Stimulated activated CD4-positive, alpha-beta T cell treated with anti-CD3 and anti-CD28 coated beads, Interleukin-12 subunit alpha, Interleukin-12 subunit beta, amount 100 ng/mL, for 24 hours (primary cell): ENCODE data around the gene MMP7.
"Not testable (repeated sequence)": the region's sequence is repeated elsewhere in the genome, so short reads cannot be mapped to it uniquely, and the experiment has no call there.

ENCODE experiments used
- DNase-seq, 2 experiments: peaks; one replicate each; pipeline ENCODE4 v3.0.0-alpha.2; 2020; ENCODE audit warnings: low read depth in 2 of 2

Gene MMP7

DNA sequence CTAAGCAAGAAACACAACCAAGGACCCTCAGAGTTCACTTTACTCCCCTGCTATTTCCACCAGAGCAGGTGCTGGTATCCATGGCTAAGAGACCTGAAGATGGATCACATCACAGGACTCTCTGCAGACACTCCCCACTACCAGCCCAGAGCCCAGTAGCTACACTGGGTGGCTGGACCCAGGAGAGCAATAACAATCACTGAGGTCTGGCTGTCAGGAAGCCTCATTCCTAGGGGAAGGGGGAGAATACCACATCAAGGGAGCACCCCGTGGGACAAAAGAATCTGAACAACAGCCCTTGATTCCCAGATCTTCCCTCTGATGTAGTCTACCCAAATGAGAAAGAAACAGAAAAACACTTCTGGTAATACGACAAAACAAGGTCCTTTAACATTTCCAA is 9.0 kb upstream of the MMP7 start:
- no peak for DNase-seq

DNA sequence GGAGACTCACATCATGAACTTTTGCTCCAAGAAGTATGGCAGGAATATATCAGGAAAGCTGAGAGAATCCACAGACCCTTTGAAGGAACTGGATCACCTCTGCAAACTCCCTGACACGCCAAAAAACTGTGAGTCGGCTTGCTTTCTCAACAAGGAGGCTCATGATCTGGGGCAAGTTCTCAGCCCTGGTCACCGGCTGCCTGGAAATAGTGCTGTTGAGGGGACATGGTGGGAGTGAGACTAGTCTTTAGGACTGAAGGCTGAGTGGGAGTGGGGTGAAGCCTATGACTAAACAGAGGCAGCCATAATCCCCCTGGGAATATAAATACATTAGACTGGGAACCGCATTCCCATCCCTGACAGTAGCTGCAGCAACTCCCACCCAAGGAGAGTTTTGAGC is 8.4 kb upstream of the MMP7 start:
- no peak for DNase-seq

DNA sequence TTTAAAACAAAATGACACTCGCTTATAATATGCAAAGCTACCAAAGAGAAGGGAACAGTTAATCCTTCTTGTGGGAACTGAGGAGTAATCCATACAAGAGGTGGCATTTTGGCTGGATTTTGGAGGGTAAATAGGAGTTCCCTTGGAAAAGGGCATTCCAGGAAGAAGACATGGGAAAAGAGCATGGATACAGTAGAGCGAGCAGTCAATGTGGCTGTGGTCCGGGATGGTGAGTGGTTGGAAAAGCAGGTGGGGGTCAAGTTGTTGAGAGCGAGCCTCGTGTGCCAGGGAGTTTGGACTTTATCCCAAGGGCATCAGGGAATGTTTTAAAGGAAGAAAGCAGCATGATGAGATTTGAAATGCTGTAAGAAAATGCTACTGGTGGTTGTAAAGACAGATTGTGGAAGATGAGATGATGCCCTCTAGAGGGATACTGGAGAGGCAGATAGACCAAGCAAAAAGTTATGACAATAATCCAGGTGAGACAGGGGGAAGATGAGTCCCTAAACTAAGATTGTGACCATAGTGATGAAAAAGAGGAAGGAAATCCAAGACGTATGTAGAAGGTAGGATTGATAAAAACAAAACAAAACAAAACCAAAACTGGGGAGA is 3.8 kb upstream of the MMP7 start:
- DNase-seq = no peak

DNA sequence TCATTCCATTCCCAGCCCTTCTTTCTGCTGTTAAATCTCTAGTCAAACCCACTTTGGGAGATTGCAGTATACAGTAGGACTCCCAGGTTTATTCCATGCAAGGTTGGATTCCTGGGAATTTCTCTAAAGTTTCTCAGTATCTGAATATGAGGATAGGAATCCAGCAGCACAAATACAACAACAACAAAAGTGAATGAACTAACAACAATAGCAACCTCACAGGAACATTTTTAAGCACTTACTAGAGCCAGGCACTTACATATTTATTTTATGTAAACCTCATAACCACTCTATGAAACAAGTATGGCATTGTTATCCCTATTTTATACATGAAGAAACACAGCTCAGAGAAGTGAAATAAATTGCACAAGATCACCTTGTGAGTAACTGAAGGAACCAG is 1.9 kb downstream of the MMP7 start:
- no peak for DNase-seq

DNA sequence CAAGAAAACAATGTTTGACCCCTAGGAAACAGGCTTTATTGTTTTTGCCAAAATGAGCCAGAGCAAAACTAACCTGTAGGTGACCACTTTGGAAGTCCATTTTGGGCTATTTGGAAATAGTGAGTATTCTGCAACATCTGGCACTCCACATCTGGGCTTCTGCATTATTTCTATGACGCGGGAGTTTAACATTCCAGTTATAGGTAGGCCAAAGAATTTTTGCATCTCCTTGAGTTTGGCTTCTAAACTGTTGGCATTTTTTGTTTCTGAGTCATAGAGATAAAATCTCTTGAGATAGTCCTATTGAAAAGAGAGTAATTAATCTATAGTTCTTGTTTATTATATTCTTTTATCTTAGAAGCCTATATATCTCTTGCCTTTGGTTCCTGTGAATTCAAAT is 2.9 kb downstream of the MMP7 start:
- DNase-seq = no peak

DNA sequence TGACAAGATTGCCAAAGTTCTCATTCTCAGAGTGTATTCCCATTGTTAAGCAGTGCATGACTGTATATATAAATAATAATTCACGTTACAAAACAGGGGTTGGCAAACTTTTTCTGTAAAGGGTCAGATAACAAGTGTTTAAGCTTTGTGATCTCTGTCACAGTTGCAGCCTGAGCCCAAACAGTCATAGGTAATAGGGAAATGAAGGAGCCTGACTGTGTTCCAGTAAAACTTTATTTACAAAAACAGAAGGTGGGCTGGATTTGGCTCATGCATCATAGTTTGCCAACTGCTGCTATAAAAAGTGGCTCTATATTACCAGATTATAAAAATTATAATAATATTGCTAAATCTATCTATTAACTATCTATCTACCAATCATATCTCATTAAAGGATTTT is 3.5 kb downstream of the MMP7 start:
- no peak for DNase-seq

DNA sequence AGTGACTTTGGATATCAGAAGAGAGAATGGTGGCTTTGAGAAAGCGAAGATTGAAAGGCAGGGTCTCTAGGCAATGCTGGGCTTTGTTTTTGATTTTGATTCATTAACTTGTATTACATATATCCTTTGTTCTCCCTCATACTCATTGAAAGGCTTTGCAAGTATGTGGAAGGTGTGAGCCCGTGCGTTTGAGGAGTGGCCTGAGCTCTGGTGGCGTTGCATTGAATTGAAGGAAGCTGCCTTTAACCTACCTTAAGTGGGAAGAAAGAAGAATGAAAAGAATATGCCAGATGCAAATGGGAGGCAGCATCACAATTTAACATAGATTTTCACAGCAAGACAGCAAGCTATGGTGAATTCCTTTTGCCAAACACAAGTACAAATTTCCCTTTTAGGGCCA is 6.7 kb downstream of the MMP7 start:
- DNase-seq = no peak

DNA sequence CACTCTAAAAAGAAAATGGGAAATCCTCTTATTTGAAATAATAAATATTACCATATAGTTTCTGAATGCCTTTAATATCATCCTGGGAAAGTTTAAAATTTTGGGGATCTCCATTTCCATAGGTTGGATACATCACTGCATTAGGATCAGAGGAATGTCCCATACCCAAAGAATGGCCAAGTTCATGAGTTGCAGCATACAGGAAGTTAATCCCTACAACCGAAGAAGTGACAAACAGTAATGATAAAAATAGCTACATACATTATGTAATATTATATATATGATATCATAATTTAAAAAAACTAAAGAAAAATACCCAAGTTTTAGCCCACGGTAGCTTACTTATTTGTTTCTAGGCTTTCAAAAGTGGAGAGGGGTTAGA is 7.4 kb downstream of the MMP7 start:
- DNase-seq = no peak

DNA sequence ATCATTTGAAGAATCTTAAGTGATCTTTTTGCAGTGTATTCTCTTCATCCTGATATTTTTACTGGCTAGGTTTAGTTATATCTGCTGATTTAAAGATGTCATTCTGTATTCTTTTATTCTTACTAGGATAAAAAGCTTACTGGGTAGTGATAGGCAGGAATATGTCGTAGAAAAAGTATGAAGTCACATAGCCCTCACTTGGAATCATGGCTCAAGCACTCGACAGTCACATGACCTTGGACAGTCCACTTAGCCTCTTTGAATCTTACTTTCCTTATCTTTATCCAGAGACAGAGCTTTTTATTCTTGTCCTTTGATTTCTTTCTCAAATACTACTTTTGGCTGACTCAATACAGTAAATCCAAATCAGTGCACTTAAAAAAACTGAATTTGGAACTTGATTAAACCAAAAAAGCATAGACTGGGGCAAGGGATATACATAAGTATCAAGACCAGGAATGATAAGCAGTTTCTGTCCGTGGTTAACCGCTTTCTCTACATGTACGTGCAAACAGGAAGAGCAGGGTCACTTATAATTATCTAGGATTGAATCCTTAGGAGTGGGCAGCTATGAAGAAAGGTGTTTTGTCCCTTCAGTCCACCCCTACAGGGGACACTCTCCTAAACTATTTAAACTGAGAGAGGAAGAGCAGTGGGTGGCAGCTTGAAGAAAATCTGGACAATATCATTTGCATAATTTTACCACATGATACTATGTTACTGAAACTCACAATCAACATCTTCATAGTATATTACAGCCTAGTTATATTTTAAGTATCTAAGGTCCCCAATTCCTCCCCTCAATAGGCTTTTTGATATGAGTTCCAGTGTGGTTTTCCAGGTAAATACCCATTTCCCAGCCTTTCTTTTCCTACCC is 8.0 kb downstream of the MMP7 start:
- no peak for DNase-seq

DNA sequence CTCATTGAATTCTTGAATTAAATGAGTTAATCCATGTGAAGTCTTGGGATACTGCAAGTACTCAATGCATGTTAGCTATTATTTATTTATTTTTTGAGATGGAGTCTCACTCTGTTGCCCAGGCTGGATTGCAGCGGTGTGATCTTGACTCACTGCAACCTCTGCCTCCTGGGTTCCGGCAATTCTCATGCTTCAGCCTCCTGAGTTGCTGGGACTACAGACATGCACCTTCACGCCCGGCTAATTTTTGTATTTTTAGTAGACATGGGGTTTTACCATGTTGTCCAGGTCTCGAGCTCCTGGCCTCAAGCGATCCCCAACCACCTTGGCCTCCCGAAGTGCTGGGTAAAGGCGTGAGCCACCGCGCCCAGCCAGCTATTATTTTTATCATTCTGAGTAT is 9.4 kb downstream of the MMP7 start:
- DNase-seq = no peak

DNA sequence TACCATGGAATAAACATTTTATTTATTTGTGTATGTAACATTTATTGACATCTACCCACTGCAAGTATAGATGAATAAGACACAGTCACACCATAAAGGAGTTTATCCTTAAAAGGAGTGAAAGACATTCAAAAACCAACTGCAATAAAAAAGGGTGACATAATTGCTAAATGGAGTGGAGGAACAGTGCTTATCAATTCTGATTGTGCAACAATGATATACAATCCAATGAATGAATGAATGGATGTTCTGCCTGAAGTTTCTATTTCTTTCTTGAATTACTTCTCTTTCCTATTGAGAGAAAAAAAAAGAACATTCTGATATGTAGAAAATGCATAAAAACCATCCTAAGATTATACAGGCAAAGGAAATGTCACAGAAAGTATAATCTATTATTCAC is 10.0 kb downstream of the MMP7 start:
- no peak for DNase-seq

DNA sequence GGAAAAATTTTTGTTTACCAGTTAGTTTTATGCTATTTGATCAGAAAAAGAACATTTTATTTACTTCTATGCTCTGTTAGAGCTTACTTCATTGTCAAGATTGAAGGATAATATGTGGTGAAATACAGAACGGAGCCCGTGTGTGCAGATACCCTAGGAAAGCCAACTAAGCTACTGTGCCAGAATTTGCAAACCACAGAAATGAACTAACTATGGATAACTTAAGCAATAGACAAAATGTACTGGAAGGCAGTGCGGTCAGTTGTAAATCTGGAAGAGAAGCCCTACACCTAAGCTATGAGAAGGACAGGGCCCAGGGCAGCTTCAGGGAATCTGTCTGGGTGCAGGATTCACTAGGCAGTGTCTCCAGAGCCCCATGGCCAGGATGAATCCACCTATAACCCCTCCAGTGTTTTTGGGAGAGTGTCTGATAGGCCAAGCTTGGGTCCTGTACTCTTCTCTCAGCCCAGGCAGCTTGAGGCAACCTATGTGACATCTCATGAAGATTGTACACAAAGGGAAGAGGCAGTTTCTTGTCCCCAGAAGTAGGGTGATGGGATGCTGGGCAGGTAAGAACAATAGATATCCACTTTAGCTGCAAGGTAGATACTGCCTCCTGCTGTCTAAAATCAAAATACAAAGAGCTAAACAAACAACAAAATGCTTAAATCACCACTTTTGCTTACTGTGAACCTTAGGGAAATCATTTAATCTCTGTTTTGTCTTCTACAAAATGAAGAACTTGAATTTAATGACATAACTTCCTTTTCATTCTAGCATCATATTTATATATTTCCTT is 12.1 kb downstream of the MMP7 start:
- DNase-seq = no peak

DNA sequence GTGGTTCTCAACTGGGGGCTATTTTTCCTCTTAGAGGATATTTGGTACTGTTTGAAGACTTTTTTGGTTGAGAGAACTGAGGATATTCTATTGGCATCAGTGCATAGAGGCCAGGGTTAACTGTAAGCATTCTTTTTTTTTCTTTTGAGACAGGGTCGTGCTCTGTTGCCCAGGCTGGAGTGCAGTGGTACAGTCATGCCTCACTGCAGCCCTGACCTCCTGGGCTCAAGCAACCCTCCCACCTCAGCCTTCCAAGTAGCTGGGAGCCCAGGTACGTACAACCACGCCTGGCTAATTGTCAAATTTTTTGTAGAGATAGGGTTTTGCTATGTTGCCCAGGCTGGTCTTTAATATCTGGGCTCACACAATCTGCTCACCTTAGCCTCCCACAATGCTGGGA is 12.9 kb downstream of the MMP7 start:
- no peak for DNase-seq

DNA sequence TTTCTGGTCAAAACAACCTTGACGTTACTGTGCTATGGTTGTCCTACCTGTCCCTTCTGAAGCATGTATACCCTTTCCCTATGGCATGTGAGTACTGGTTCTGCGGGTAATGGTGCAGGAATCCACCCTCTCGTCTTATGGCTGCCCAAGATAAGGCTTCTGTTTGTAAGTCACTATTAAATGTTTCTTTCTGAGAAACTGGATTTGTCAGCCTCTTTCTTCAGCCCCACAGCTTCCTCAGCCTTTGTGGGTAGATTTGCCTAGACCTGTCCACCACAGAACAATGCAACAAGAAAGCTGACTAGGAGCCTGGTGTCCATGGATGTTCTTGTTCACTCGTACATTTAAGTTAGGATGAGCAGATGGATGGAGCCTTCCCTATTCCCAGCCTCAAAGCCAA is 14.4 kb downstream of the MMP7 start:
- DNase-seq = no peak

DNA sequence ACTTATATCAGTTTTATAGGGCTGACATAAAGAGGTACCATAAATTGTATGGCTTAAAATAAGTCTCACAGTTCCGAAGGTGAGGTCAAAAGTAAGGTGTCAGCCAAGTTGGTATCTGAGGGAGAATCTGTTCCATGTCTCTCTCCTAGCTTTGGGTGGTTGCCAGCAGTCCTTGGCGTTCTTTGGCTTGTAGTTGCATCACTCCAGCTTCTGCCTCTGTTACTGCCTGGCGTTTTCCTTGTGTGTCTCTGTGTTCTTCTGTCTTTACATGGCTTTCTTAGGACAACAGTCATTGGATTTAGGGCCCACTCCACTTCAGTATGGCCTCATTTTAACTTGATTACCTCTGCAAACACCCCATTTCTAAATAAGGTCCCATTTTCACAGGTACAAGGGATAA is 16.7 kb downstream of the MMP7 start:
- DNase-seq = no peak

DNA sequence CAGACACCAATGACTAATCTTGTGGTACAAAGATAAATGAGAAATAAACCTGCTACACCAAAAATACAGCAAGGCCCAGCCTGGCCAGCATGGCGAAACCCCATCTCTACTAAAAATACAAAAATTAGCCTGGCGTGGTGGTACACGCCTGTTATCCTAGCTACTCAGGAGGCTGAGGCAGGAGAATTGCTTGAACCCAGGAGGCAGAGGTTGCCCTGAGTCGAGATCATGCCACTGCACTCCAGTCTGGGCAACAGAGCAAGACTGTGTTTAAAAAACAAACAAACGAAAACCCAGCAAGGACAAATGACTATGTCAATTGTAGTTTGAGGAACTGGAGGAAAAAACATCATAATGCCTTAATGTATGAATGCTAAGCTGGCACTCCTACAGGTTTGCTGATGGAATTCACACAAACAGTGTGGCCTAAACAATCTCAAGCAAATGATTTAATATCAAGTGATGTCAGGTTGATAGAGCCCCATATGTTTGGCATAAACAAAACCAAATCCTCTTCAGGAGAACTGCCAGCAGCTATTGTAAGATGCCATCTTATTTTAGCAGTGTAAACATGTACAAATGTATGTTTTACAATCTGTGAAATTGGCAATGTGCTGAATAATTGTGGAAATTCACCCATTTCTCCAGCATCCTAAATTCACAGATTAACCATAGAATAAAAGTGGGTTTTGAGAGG is 20.0 kb downstream of the MMP7 start:
- no peak for DNase-seq

DNA sequence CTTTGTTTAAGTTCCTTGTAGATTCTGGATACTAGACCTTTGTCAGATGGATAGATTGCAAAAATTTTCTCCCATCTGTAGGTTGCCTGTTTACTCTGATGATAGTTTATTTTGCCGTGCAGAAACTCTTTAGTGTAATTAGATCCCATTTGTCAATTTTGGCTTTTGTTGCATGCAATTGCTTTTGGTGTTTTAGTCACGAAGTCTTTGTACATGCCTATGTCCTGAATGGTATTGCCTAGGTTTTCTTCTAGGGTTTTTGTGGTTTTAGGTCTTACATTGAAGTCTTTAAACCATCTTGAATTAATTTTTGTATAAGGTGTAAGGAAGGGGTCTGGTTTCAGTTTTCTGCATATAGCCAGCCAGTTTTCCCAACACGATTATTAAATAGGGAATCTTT is 27.7 kb downstream of the MMP7 start:
- DNase-seq = not testable (repeated sequence)

DNA sequence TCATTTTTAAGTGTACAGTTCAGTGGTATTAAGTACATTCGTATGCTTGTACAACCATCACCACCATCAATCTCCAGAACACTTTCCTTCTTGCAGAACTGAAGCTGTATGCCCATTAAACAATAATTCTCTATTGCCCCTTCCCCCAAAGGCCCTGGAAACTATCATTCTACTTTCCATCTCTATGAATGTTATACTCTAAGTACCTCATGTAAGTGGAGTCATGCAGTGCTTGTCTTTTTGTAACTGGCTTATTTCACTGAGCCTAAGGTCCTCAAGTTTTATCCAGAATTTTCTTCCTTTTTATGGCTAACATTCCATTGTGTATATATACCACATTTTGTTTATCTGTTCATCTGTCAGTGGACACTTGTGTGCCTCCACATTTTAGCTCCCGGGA is 29.7 kb downstream of the MMP7 start:
- DNase-seq = no peak

DNA sequence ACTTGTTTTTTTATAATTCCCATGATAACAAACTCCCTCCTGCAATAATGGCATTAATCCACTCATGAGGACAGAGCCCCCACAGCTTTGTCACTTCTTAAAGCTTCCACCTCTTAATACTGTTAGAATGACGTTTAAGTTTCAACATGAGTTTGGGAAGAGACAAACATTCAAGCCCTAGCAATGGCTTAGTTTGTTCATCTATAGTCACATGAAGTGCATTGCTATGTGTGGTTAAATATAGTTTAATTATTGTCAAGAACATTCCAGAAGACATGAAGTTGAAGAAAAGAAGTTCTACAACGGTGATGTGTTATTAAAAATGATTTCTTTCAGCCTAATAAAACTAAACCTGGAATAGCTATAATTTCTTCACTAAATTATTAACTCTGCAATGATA is 30.6 kb downstream of the MMP7 start:
- no peak for DNase-seq

DNA sequence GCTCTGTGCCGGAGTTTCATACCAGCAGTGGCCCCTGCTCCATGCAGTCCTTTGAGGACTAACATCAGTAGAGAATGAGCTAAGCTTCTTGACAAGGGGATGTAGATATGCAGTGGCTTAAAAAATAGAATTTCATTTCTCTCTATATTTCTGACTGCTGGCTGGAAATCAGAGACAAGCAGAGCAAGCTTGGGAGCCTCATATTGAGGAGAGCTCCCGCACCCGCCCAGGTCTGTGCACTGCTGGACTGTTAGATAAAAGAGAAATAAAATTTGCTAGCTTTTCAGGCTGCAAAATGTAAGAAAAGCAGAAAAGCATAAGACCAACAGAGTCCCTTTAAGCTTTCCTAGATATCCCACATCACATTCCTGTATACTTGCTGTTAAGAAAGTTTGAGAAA is 31.4 kb downstream of the MMP7 start:
- no peak for DNase-seq

DNA sequence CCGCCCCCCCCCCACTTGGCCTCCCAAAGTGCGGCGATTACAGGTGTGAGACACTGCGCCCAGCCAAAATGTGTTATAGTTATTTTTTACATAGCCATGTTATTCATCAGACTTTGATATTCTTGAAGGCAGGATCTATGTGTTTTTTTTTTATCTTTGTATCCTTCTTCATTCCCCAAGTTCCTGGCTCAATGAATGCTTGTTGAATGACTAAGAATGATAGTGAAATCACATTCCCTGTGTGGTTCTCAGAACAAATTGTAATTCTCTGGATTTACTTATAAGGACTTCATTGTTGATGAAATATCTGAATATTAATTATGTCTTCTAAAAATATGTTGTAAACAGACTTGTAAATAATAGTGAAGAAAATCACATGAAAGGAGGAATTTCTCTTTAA is 33.5 kb downstream of the MMP7 start:
- no peak for DNase-seq
